A549 (cell line): ENCODE measurements around the gene FUCA1. TPM values are rescaled to one million over a fixed set of nuclear protein-coding genes. Genes with fewer than 3 reads are reported as not detected.

ENCODE experiments used
- ATAC-seq, 2 experiments: fragments of 200-7000 bp in 1 of 2; fragments of >200 bp in 1 of 2; cut with Nextera tagmentation in 1 of 2; cut with Tn5 transposase in 1 of 2; 3 replicates each; pipeline versions ENCODE4 v1.8.0 to v1.9.1; 2018 to 2020; ENCODE audit warnings: mild to moderate bottlenecking in 1 of 2, moderate library complexity in 1 of 2
- CTCF ChIA-PET: fragments of 300-600 bp; sonication (Branson Sonifier 250); formaldehyde crosslinking; extraction: SDS; loops from one replicate; lab custom pipeline; 2021; ENCODE audit warnings: antibody characterized with exemption, inconsistent platforms; lab: Yijun Ruan, JAX
- POLR2A ChIA-PET: fragments of 350-600 bp; formaldehyde crosslinking; extraction: SDS; loops from one replicate; lab custom pipeline; 2021; ENCODE audit warnings: antibody characterized with exemption, inconsistent platforms; lab: Yijun Ruan, JAX
- DNase-seq, 2 experiments: peaks; one replicate each; pipeline versions ENCODE4 v3.0.0 to v3.0.0-alpha.2; 2011 to 2016; ENCODE audit warnings: low read depth in 1 of 2, low spot score in 1 of 2
- FAIRE-seq: peaks from 2 replicates; lab custom pipeline; 2011; peaks lifted over from hg19 to GRCh38; lab: Jason Lieb, UNC
- H3K27ac ChIP-seq, 2 experiments: fragments of >200 bp; sonication (Bioruptor Twin); formaldehyde crosslinking; 3 replicates each; pipeline ENCODE4 v1.5.1; 2016 to 2017
- H3K4me1 ChIP-seq: fragments of >200 bp; sonication (Bioruptor Twin); formaldehyde crosslinking; 3 replicates; pipeline ENCODE4 v1.6.1; 2016
- H3K4me2 ChIP-seq: fragments of >200 bp; sonication (Bioruptor Twin); formaldehyde crosslinking; 3 replicates; pipeline ENCODE4 v1.6.1; 2016
- H3K4me3 ChIP-seq: fragments of >200 bp; sonication (Bioruptor Twin); formaldehyde crosslinking; 3 replicates; pipeline ENCODE4 v1.5.1; 2016
- H3K9me3 ChIP-seq: fragments of >200 bp; sonication (Bioruptor Twin); formaldehyde crosslinking; 3 replicates; pipeline ENCODE4 v1.6.1; 2016
- ATOH8 ChIP-seq: fragments of 250-450 bp; sonication (Bioruptor Pico); IDR thresholded peaks from 2 replicates; pipeline ENCODE4 v1.5.0; 2020; ENCODE audit warnings: low read depth, mild to moderate bottlenecking, moderate library complexity
- CEBPB ChIP-seq, 2 experiments: fragments of >200 bp in 1 of 2; sonication (Bioruptor Twin) in 1 of 2; formaldehyde crosslinking in 1 of 2; IDR thresholded peaks; 2 replicates each; pipeline ENCODE4 v1.6.1; 2012 to 2016
- CTCF ChIP-seq: fragments of >200 bp; sonication (Bioruptor Twin); formaldehyde crosslinking; IDR thresholded peaks from 3 replicates; pipeline ENCODE4 v1.5.1; 2016
- ESRRA ChIP-seq: fragments of 150-350 bp; IDR thresholded peaks from 2 replicates; pipeline ENCODE4 v1.6.1; 2014; ENCODE audit warnings: mild to moderate bottlenecking, low read length, borderline replicate concordance
- FOSB ChIP-seq: fragments of 250-450 bp; sonication (Bioruptor Pico); IDR thresholded peaks from 2 replicates; pipeline ENCODE4 v1.5.0; 2020; ENCODE audit warnings: mild to moderate bottlenecking, moderate library complexity
- FOSL2 ChIP-seq, 2 experiments: fragments of 450-650 bp in 1 of 2; fragments of >200 bp in 1 of 2; sonication (Bioruptor Twin) in 1 of 2; formaldehyde crosslinking; IDR thresholded peaks; 2 replicates each; pipeline versions ENCODE4 v1.5.0 to v1.6.1; 2016 to 2020; ENCODE audit warnings: mild to moderate bottlenecking in 1 of 2, moderate library complexity in 1 of 2
- HDAC2 ChIP-seq: fragments of 200-600 bp; sonication (generic); IDR thresholded peaks from 2 replicates; pipeline ENCODE4 v1.6.1; 2016
- HMGXB4 ChIP-seq: fragments of 250-450 bp; sonication (Bioruptor Pico); IDR thresholded peaks from 2 replicates; pipeline ENCODE4 v1.5.0; 2021; ENCODE audit warnings: mild to moderate bottlenecking, moderate library complexity, borderline replicate concordance
- HOXA7 ChIP-seq: fragments of 250-450 bp; sonication (Bioruptor Pico); IDR thresholded peaks from 2 replicates; pipeline ENCODE4 v1.5.0; 2020; ENCODE audit warnings: mild to moderate bottlenecking, moderate library complexity
- HOXB13 ChIP-seq: fragments of 250-450 bp; sonication (Bioruptor Pico); IDR thresholded peaks from 2 replicates; pipeline ENCODE4 v1.5.0; 2020; ENCODE audit warnings: low read depth, mild to moderate bottlenecking, moderate library complexity
- JUNB ChIP-seq: fragments of >200 bp; sonication (Bioruptor Twin); formaldehyde crosslinking; IDR thresholded peaks from 2 replicates; pipeline ENCODE4 v1.6.1; 2016
- KDM5A ChIP-seq: fragments of 200-600 bp; sonication (generic); IDR thresholded peaks from 2 replicates; pipeline ENCODE4 v1.6.1; 2016; ENCODE audit warnings: antibody characterized with exemption, mild to moderate bottlenecking
- MAX ChIP-seq: IDR thresholded peaks from 2 replicates; pipeline ENCODE4 v1.6.1; 2012
- PBX3 ChIP-seq: IDR thresholded peaks from 2 replicates; pipeline ENCODE4 v1.6.1; 2012
- PHF8 ChIP-seq: fragments of 200-600 bp; sonication (generic); IDR thresholded peaks from 2 replicates; pipeline ENCODE4 v1.6.1; 2016; ENCODE audit warnings: low read depth, mild to moderate bottlenecking, antibody characterized with exemption, moderate library complexity, borderline replicate concordance
- RCOR1 ChIP-seq: fragments of 150-350 bp; IDR thresholded peaks from 2 replicates; pipeline ENCODE4 v1.6.1; 2014; ENCODE audit warnings: antibody characterized with exemption, low read length, low read depth
- REST ChIP-seq: fragments of 200-600 bp; sonication (generic); IDR thresholded peaks from 2 replicates; pipeline ENCODE4 v1.6.1; 2016; ENCODE audit warnings: antibody characterized with exemption, mild to moderate bottlenecking, moderate library complexity
- RFX5 ChIP-seq: fragments of 450-650 bp; IDR thresholded peaks from 2 replicates; pipeline ENCODE4 v1.7.1; 2014; ENCODE audit warnings: antibody characterized with exemption, mild to moderate bottlenecking, moderate library complexity
- SREBF2 ChIP-seq: fragments of 450-650 bp; IDR thresholded peaks from 2 replicates; pipeline ENCODE4 v1.6.1; 2014; ENCODE audit warnings: mild to moderate bottlenecking, moderate library complexity
- whole genome bisulfite sequencing: methylation state at CpG from one replicate; pipeline ENCODE4 v1.1.6; 2017; ENCODE audit errors: missing lambda C conversion rate; 5-methylcytosine and 5-hydroxymethylcytosine counted together
- polyA plus RNA-seq, 4 experiments: library from polyadenylated mRNA; depleted of rRNA in 3 of 4; stranded (reverse); fragments of >200 nt; fragmentation: RNase III in 1 of 4; extraction: RNeasy Plus Mini Kit Qiagen cat#74134 plus additional on column Dnase treatment in 1 of 4; gene quantifications; 2 replicates in 3 of 4; 3 replicates in 1 of 4; pipeline ENCODE4 v1.2.3, GENCODE V29; 2011 to 2017

Gene FUCA1
- polyA plus RNA-seq, 2 of the 4 experiments (the other 2 are of a cell fraction): 9.7 to 16.1 TPM

GRCh38 chr1:23911921-23912320 lies 43.8 kb upstream of the FUCA1 start:
- 90% methylated on average over 7 of the region's 8 CpGs for WGBS
- POLR2A ChIA-PET: no interaction called here
- no peak for DNase-seq
- no peak overlapping the region for H3K4me3 ChIP-seq
- no peaks in the 10 kb centered on the region for H3K9me3 ChIP-seq
- H3K27ac ChIP-seq: no peak overlapping the region
- no peak for TF ChIP-seq PBX3
- TF ChIP-seq, all 56 proteins: peak for 0
- FAIRE-seq: no peak
- CTCF ChIA-PET: no interaction called here
- ATAC-seq: no peak
- H3K4me2 ChIP-seq: no peak overlapping the region
- H3K4me1 ChIP-seq: no peaks in the 10 kb centered on the region

- H3K27ac ChIP-seq: no peak overlapping the region
- H3K9me3 ChIP-seq: no peaks in the 10 kb centered on the region
- WGBS: 76% methylated on average over 7 of the region's 11 CpGs
- H3K4me1 ChIP-seq: no peaks in the 10 kb centered on the region
- DNase-seq (no peak), ATAC-seq (no peak), FAIRE-seq (no peak)
- TF ChIP-seq ATOH8 (CRISPR knock-in tag): no peak
- TF ChIP-seq PHF8: no peak
- no peak for TF ChIP-seq KDM5A
- TF ChIP-seq REST: no peak
- CTCF ChIA-PET: interaction anchor here (0.7 to 1.4 kb wide), 2 partner anchors 42 to 94 kb away, joined by 4 to 5 read pairs; no protein-coding TSS in a partner anchor
- no peak overlapping the region for H3K4me2 ChIP-seq
- POLR2A ChIA-PET: interaction anchor here (0.6 kb wide), 1 partner anchor 20 kb away, joined by 5 read pairs; no protein-coding TSS in a partner anchor
- H3K4me3 ChIP-seq: no peak overlapping the region
These were observed 42.6 kb upstream of the FUCA1 start for GRCh38 chr1:23910553-23911246.

GRCh38 chr1:23910144-23910543 lies 42.1 kb upstream of the FUCA1 start:
- no peak for TF ChIP-seq SREBF2
- no peak for TF ChIP-seq HOXA7 (CRISPR knock-in tag)
- TF ChIP-seq CEBPB (IDR thresholded peaks at IDR 0.05): no peak
- no peak for TF ChIP-seq HDAC2
- no peak for TF ChIP-seq HOXB13 (CRISPR knock-in tag)
- TF ChIP-seq FOSB (CRISPR knock-in tag): no peak
- TF ChIP-seq RFX5: no peak
- TF ChIP-seq RCOR1: no peak
- TF ChIP-seq CTCF: no peak
- no peak for TF ChIP-seq ESRRA
- no peak for TF ChIP-seq MAX
- no peak for TF ChIP-seq HMGXB4 (CRISPR knock-in tag)
- TF ChIP-seq JUNB: no peak
- no peak for TF ChIP-seq FOSL2 (IDR thresholded peaks at IDR 0.05)
- no peak for TF ChIP-seq FOSL2 (CRISPR knock-in tag; IDR thresholded peaks at IDR 0.05)
- TF ChIP-seq, all 56 proteins: peak for 0
- FAIRE-seq: no peak
- ChIA-PET CTCF (interaction anchor here (1.4 kb wide), 1 partner anchor 42 kb away, joined by 5 read pairs; no protein-coding TSS in a partner anchor), POLR2A (no interaction called here)
- Histone ChIP-seq H3K4me2 (no peak overlapping the region), H3K9me3 (no peaks in the 10 kb centered on the region), H3K4me3 (no peak overlapping the region), H3K4me1 (no peaks in the 10 kb centered on the region), H3K27ac (no peak overlapping the region)
- no peak for DNase-seq
- ATAC-seq: no peak
- WGBS: 93% methylated on average over 8 of the region's 8 CpGs
